ENCODE measurements around the gene PIM3.

The PIM3 gene

GRCh38 chr22:49922926-49923325 lies 37.6 kb upstream of the PIM3 start:
- Histone ChIP-seq H3K4me1 (ENCODE audit: insufficient read depth, low read length) (peaks cover 3% of the 10 kb centered on the region; the same call in 1 of the 2 replicates), H3K9ac (ENCODE audit: low read depth, low read length) (no peak overlapping the region), H3K9me3 (ENCODE audit: control insufficient read depth, insufficient read depth, low read length) (no peaks in the 10 kb centered on the region), H3K36me3 (ENCODE audit: insufficient read depth, low read length) (no peaks in the 10 kb centered on the region; the same call in 1 of the 2 replicates)

GRCh38 chr22:49923445-49923844 lies 37.1 kb upstream of the PIM3 start:
- peaks cover 3% of the 10 kb centered on the region; the same call in 1 of the 2 replicates for H3K4me1 ChIP-seq (ENCODE audit: insufficient read depth, low read length)
- H3K9ac ChIP-seq (ENCODE audit: low read depth, low read length): no peak overlapping the region
- no peaks in the 10 kb centered on the region; the same call in 1 of the 2 replicates for H3K36me3 ChIP-seq (ENCODE audit: insufficient read depth, low read length)
- no peaks in the 10 kb centered on the region for H3K9me3 ChIP-seq (ENCODE audit: control insufficient read depth, insufficient read depth, low read length)

- Histone ChIP-seq H3K4me1 (ENCODE audit: insufficient read depth, low read length) (peaks cover under 1% of the 10 kb centered on the region; the same call in 1 of the 2 replicates), H3K9ac (ENCODE audit: low read depth, low read length) (no peak overlapping the region), H3K9me3 (ENCODE audit: control insufficient read depth, insufficient read depth, low read length) (no peaks in the 10 kb centered on the region), H3K36me3 (ENCODE audit: insufficient read depth, low read length) (no peaks in the 10 kb centered on the region; the same call in 1 of the 2 replicates)
These were observed 36.3 kb upstream of the PIM3 start for GRCh38 chr22:49924113-49924833.

GRCh38 chr22:49925525-49926128 lies 34.9 kb upstream of the PIM3 start:
- H3K9ac ChIP-seq (ENCODE audit: low read depth, low read length): no peak overlapping the region
- no peaks in the 10 kb centered on the region; the same call in 1 of the 2 replicates for H3K36me3 ChIP-seq (ENCODE audit: insufficient read depth, low read length)
- no peaks in the 10 kb centered on the region for H3K4me1 ChIP-seq (ENCODE audit: insufficient read depth, low read length)
- H3K9me3 ChIP-seq (ENCODE audit: control insufficient read depth, insufficient read depth, low read length): no peaks in the 10 kb centered on the region

- Histone ChIP-seq H3K36me3 (ENCODE audit: insufficient read depth, low read length) (no peaks in the 10 kb centered on the region; the same call in 1 of the 2 replicates), H3K4me1 (ENCODE audit: insufficient read depth, low read length) (no peaks in the 10 kb centered on the region), H3K9me3 (ENCODE audit: control insufficient read depth, insufficient read depth, low read length) (no peaks in the 10 kb centered on the region), H3K9ac (ENCODE audit: low read depth, low read length) (no peak overlapping the region)
These were observed 33.7 kb upstream of the PIM3 start for GRCh38 chr22:49926916-49927315.

GRCh38 chr22:49927483-49928184 lies 32.9 kb upstream of the PIM3 start:
- H3K4me1 ChIP-seq (ENCODE audit: insufficient read depth, low read length): no peaks in the 10 kb centered on the region
- H3K9ac ChIP-seq (ENCODE audit: low read depth, low read length): no peak overlapping the region
- no peaks in the 10 kb centered on the region; the same call in 1 of the 2 replicates for H3K36me3 ChIP-seq (ENCODE audit: insufficient read depth, low read length)
- no peaks in the 10 kb centered on the region for H3K9me3 ChIP-seq (ENCODE audit: control insufficient read depth, insufficient read depth, low read length)

- Histone ChIP-seq H3K9ac (ENCODE audit: low read depth, low read length) (no peak overlapping the region), H3K9me3 (ENCODE audit: control insufficient read depth, insufficient read depth, low read length) (no peaks in the 10 kb centered on the region), H3K4me1 (ENCODE audit: insufficient read depth, low read length) (no peaks in the 10 kb centered on the region), H3K36me3 (ENCODE audit: insufficient read depth, low read length) (no peaks in the 10 kb centered on the region; the same call in 1 of the 2 replicates)
These were observed 32.4 kb upstream of the PIM3 start for GRCh38 chr22:49928185-49928495.

GRCh38 chr22:49928555-49929210 lies 31.9 kb upstream of the PIM3 start:
- no peak overlapping the region for H3K9ac ChIP-seq (ENCODE audit: low read depth, low read length)
- H3K4me1 ChIP-seq (ENCODE audit: insufficient read depth, low read length): no peaks in the 10 kb centered on the region
- no peaks in the 10 kb centered on the region; the same call in 1 of the 2 replicates for H3K36me3 ChIP-seq (ENCODE audit: insufficient read depth, low read length)

GRCh38 chr22:49929211-49929979 lies 31.2 kb upstream of the PIM3 start:
- Histone ChIP-seq H3K9ac (ENCODE audit: low read depth, low read length) (no peak overlapping the region; the same call in 1 of the 2 replicates), H3K4me1 (ENCODE audit: insufficient read depth, low read length) (no peaks in the 10 kb centered on the region; the same call in 1 of the 2 replicates), H3K36me3 (ENCODE audit: insufficient read depth, low read length) (no peaks in the 10 kb centered on the region; the same call in 1 of the 2 replicates), H3K9me3 (ENCODE audit: control insufficient read depth, insufficient read depth, low read length) (no peaks in the 10 kb centered on the region)

More at GRCh38 chr22:49928555-49929210, 31.9 kb upstream of the PIM3 start:
- no peaks in the 10 kb centered on the region for H3K9me3 ChIP-seq (ENCODE audit: control insufficient read depth, insufficient read depth, low read length)

- H3K9ac ChIP-seq (ENCODE audit: low read depth, low read length): no peak overlapping the region
- no peaks in the 10 kb centered on the region; the same call in 1 of the 2 replicates for H3K36me3 ChIP-seq (ENCODE audit: insufficient read depth, low read length)
- H3K9me3 ChIP-seq (ENCODE audit: control insufficient read depth, insufficient read depth, low read length): no peaks in the 10 kb centered on the region
- H3K4me1 ChIP-seq (ENCODE audit: insufficient read depth, low read length): no peaks in the 10 kb centered on the region; the same call in 1 of the 2 replicates
These were observed 30.5 kb upstream of the PIM3 start for GRCh38 chr22:49929994-49930575.

- no peaks in the 10 kb centered on the region; the same call in 1 of the 2 replicates for H3K4me1 ChIP-seq (ENCODE audit: insufficient read depth, low read length)
- H3K9me3 ChIP-seq (ENCODE audit: control insufficient read depth, insufficient read depth, low read length): no peaks in the 10 kb centered on the region
- no peak overlapping the region for H3K9ac ChIP-seq (ENCODE audit: low read depth, low read length)
- no peaks in the 10 kb centered on the region for H3K36me3 ChIP-seq (ENCODE audit: insufficient read depth, low read length)
These were observed 29.8 kb upstream of the PIM3 start for GRCh38 chr22:49930596-49931412.

- H3K36me3 ChIP-seq (ENCODE audit: insufficient read depth, low read length): no peaks in the 10 kb centered on the region
- peaks cover 12% of the 10 kb centered on the region; the same call in 1 of the 2 replicates for H3K4me1 ChIP-seq (ENCODE audit: insufficient read depth, low read length)
- H3K9ac ChIP-seq (ENCODE audit: low read depth, low read length): no peak overlapping the region
- no peaks in the 10 kb centered on the region for H3K9me3 ChIP-seq (ENCODE audit: control insufficient read depth, insufficient read depth, low read length)
These were observed 27.1 kb upstream of the PIM3 start for GRCh38 chr22:49933236-49934159.
